Right lobe of liver (tissue), 6 donors: Measurements from ENCODE around the gene ACER3. TPM values are rescaled to one million over a fixed set of nuclear protein-coding genes. Genes with fewer than 3 reads are reported as not detected.

Experiments used
- ATAC-seq, 4 donors: fragments of 200-7000 bp; cut with Tn5 transposase; one replicate each; pipeline ENCODE4 v1.9.1; 2020; ENCODE audit warnings: mild to moderate bottlenecking in 4 of 4, moderate library complexity in 4 of 4
- DNase-seq, 3 donors: peaks; one replicate each; pipeline ENCODE4 v3.0.0-alpha.2; 2020
- H3K27ac ChIP-seq, 3 donors: fragments of 200-600 bp; one replicate each; pipeline ENCODE4 v1.8.0; 2022
- H3K27me3 ChIP-seq, 2 donors: fragments of 200-600 bp; one replicate each; pipeline ENCODE4 v1.8.0; 2022
- H3K36me3 ChIP-seq, 4 donors: fragments of 200-600 bp; sonication (generic) in 1 of 4; one replicate each; pipeline versions ENCODE4 v1.5.1 to v1.8.0; 2017 to 2022; ENCODE audit warnings: control low read depth in 1 of 4
- H3K4me1 ChIP-seq, 4 donors: fragments of 200-600 bp; sonication (generic) in 1 of 4; one replicate each; pipeline versions ENCODE4 v1.5.1 to v1.8.0; 2017 to 2022; ENCODE audit warnings: control low read depth in 1 of 4
- H3K4me3 ChIP-seq, 3 donors: fragments of 200-600 bp; one replicate each; pipeline ENCODE4 v1.8.0; 2022
- H3K9me3 ChIP-seq, 4 donors: fragments of 200-600 bp; sonication (generic) in 1 of 4; one replicate each; pipeline versions ENCODE4 v1.5.1 to v1.8.0; 2017 to 2022; ENCODE audit warnings: control low read depth in 1 of 4
- CTCF ChIP-seq, 4 donors: fragments of 200-600 bp in 3 of 4; fragments of 450-650 bp in 1 of 4; IDR thresholded peaks; one replicate each; pipeline versions ENCODE4 v1.5.1 to v1.8.0; 2016 to 2022; ENCODE audit warnings: antibody characterized with exemption in 4 of 4, mild to moderate bottlenecking in 2 of 4
- POLR2A ChIP-seq: fragments of 450-650 bp; IDR thresholded peaks from one replicate; pipeline ENCODE4 v1.6.1; 2017; ENCODE audit warnings: antibody characterized with exemption, mild to moderate bottlenecking
- WGBS: methylation state at CpG from one replicate; pipeline ENCODE4 v1.1.6; 2018; ENCODE audit warnings: low coverage, low lambda C conversion rate; ENCODE audit not compliant: insufficient coverage; ENCODE audit errors: missing lambda C conversion rate; 5-methylcytosine and 5-hydroxymethylcytosine counted together
- intact Hi-C, 2 donors: fragments of 100-400 bp; cut with DNase I; formaldehyde crosslinking; loops; one replicate each; pipeline versions ENCODE4 v1.11.2 to v1.14.1; 2022
- total RNA-seq, 6 experiments: library from RNA; depleted of rRNA in 2 of 6; stranded (reverse); fragments of >200 nt in 2 of 6; fragmentation: NEBNext Ultra II Directional in 3 of 6; extraction: Animal tissue kit (Norgen Biotek cat#: 25700) in 3 of 6; gene quantifications; one replicate each; pipeline versions ENCODE4 v1.1.0 to v1.2.4, GENCODE V29; 2016 to 2023
- donor health status: DM: no; HTN: yes; CAD: no.
- donor health status: DM: no; HTN: no; CAD: no.
- donor health status: DM: no; HTN: no; CAD: no.
- donor health status: DM: no; HTN: yes; CAD: no.
- donor health status: DM: no; HTN: yes; CAD: no.

The ACER3 gene
- total RNA-seq, 6 experiments from 2014 or later, result 5.1 to 11.6 (median 7.3) TPM

- Histone ChIP-seq H3K4me1 (no peaks in the 10 kb centered on the region), H3K27ac (no peak overlapping the region), H3K9me3 (no peaks in the 10 kb centered on the region), H3K36me3 (no peaks in the 10 kb centered on the region), H3K4me3 (no peak overlapping the region), H3K27me3 (no peaks in the 10 kb centered on the region)
- DNase-seq (no peak), ATAC-seq (no peak)
- TF ChIP-seq CTCF (IDR thresholded peaks at IDR 0.05) (no peak), POLR2A (no peak)
- intact Hi-C loops, result no loop called here
Observed at GRCh38 chr11:77024745-77025144, 164.0 kb downstream of the ACER3 start.

GRCh38 chr11:77026221-77026620 lies 165.5 kb downstream of the ACER3 start:
- Histone ChIP-seq H3K4me1 (no peaks in the 10 kb centered on the region), H3K27me3 (no peaks in the 10 kb centered on the region), H3K36me3 (no peaks in the 10 kb centered on the region), H3K27ac (no peak overlapping the region), H3K9me3 (no peaks in the 10 kb centered on the region), H3K4me3 (no peak overlapping the region)
- no peak for TF ChIP-seq POLR2A
- no peak for TF ChIP-seq CTCF (IDR thresholded peaks at IDR 0.05)
- WGBS, result 91% methylated on average over 3 of the region's 3 CpGs
- intact Hi-C loops, result no loop called here
- no peak for DNase-seq
- ATAC-seq, result no peak

- Histone ChIP-seq H3K4me1 (no peaks in the 10 kb centered on the region), H3K9me3 (no peaks in the 10 kb centered on the region), H3K4me3 (no peak overlapping the region), H3K27me3 (no peaks in the 10 kb centered on the region), H3K27ac (no peak overlapping the region), H3K36me3 (no peaks in the 10 kb centered on the region)
- intact Hi-C loops, result no loop called here
- TF ChIP-seq CTCF (IDR thresholded peaks at IDR 0.05) (no peak), POLR2A (no peak)
- ATAC-seq (no peak), DNase-seq (no peak)
- 94% methylated on average over 2 of the region's 2 CpGs for WGBS
Observed at GRCh38 chr11:77026743-77027142, 166.0 kb downstream of the ACER3 start.

GRCh38 chr11:77027275-77027674 lies 166.6 kb downstream of the ACER3 start:
- 100% methylated on average over 1 of the region's 1 CpG for WGBS
- intact Hi-C loops, result no loop called here
- TF ChIP-seq POLR2A, result no peak
- TF ChIP-seq CTCF (IDR thresholded peaks at IDR 0.05), result no peak
- no peak overlapping the region for H3K27ac ChIP-seq
- no peaks in the 10 kb centered on the region for H3K4me1 ChIP-seq
- no peak overlapping the region for H3K4me3 ChIP-seq
- ATAC-seq (no peak), DNase-seq (no peak)
- no peaks in the 10 kb centered on the region for H3K9me3 ChIP-seq
- H3K36me3 ChIP-seq, result no peaks in the 10 kb centered on the region
- H3K27me3 ChIP-seq, result no peaks in the 10 kb centered on the region

- Histone ChIP-seq H3K9me3 (no peaks in the 10 kb centered on the region), H3K36me3 (no peaks in the 10 kb centered on the region), H3K27ac (no peak overlapping the region), H3K27me3 (no peaks in the 10 kb centered on the region), H3K4me1 (no peaks in the 10 kb centered on the region), H3K4me3 (no peak overlapping the region)
- DNase-seq, result no peak
- WGBS, result 52% methylated on average over 5 of the region's 7 CpGs
- intact Hi-C loops, result loop anchor here (10.0 kb wide), 2 partner anchors 225 to 295 kb away; no protein-coding TSS in a partner anchor
- no peak for ATAC-seq
- TF ChIP-seq POLR2A (no peak), CTCF (IDR thresholded peaks at IDR 0.05) (no peak)
Observed at GRCh38 chr11:77029829-77030228, 169.1 kb downstream of the ACER3 start.
